ENCODE measurements around the gene PACS2. TPM values are rescaled to one million over a fixed set of nuclear protein-coding genes. Genes with fewer than 3 reads are reported as not detected.

Gene PACS2
- total RNA-seq, 1 experiment from 2014 or later, result 72.5 TPM

DNA sequence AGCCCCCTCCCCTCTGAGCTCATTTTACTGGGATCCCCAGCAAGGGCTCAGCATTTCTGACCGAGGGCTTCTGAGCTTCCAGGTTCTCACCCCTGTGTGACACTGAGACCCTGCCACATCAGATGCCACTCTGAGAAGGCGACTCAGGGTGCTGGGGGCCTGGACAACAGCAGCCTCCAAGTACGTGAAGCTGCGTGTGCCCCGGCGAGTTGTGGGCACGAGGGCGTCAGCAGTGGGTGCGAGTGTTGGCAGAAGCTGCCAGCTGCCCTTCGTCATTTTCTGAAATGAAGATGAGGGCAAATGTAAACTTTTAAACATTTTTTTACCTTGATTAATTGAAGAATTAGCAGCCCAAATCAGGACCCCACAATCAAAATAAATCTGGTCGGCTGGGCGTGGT is 51.1 kb downstream of the PACS2 start:
- H3K9me3 Mint-ChIP-seq, result no peaks in the 10 kb centered on the region
- TF ChIP-seq, protein P1, sequence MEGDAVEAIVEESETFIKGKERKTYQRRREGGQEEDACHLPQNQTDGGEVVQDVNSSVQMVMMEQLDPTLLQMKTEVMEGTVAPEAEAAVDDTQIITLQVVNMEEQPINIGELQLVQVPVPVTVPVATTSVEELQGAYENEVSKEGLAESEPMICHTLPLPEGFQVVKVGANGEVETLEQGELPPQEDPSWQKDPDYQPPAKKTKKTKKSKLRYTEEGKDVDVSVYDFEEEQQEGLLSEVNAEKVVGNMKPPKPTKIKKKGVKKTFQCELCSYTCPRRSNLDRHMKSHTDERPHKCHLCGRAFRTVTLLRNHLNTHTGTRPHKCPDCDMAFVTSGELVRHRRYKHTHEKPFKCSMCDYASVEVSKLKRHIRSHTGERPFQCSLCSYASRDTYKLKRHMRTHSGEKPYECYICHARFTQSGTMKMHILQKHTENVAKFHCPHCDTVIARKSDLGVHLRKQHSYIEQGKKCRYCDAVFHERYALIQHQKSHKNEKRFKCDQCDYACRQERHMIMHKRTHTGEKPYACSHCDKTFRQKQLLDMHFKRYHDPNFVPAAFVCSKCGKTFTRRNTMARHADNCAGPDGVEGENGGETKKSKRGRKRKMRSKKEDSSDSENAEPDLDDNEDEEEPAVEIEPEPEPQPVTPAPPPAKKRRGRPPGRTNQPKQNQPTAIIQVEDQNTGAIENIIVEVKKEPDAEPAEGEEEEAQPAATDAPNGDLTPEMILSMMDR (conservative IDR thresholded peaks at IDR 0.05), result no peak
- Histone ChIP-seq H4K5ac (ENCODE audit: insufficient read length, low read depth, low read length) (no peak overlapping the region), H3K23ac (ENCODE audit: insufficient read length, low read depth, low read length) (no peak overlapping the region), H3K4ac (ENCODE audit: low read depth, low read length) (no peak overlapping the region), H3T11ph (ENCODE audit: low read length) (no peak overlapping the region), H4K20me1 (ENCODE audit: control insufficient read depth, insufficient read depth, insufficient read length) (no peaks in the 10 kb centered on the region), H3K27ac (ENCODE audit: insufficient read length, low read depth, low read length) (no peak overlapping the region), H2BK20ac (ENCODE audit: low read depth, low read length, poor library complexity, severe bottlenecking) (no peak overlapping the region), H3K14ac (ENCODE audit: insufficient read depth, low read length) (no peak overlapping the region), H2AFZ (ENCODE audit: low read length) (no peak overlapping the region), H2BK5ac (ENCODE audit: insufficient read length, low read length) (no peak overlapping the region), H2BK15ac (ENCODE audit: low read depth, low read length) (no peak overlapping the region), H3K4me1 (ENCODE audit: insufficient read depth, low read length) (no peaks in the 10 kb centered on the region), H3K9ac (ENCODE audit: extremely low read depth, insufficient read length, low read length) (no peak overlapping the region), H4K8ac (replicated peaks; ENCODE audit: insufficient read length, low read depth, low read length) (no peak overlapping the region), H3K79me1 (ENCODE audit: insufficient read depth, low read depth, low read length, poor library complexity, severe bottlenecking) (no peaks in the 10 kb centered on the region), H4K91ac (ENCODE audit: insufficient read length, low read depth, low read length) (no peak overlapping the region), H3K18ac (ENCODE audit: insufficient read length, low read depth, low read length) (no peak overlapping the region), H3K9me3 (ENCODE audit: control insufficient read depth, low read depth, low read length) (no peaks in the 10 kb centered on the region), H2BK120ac (ENCODE audit: low read depth, low read length, poor library complexity, severe bottlenecking) (no peak overlapping the region), H3K23me2 (ENCODE audit: insufficient read length, low read depth, low read length, poor library complexity, severe bottlenecking) (no peaks in the 10 kb centered on the region), H3K4me2 (ENCODE audit: insufficient read depth, insufficient read length, low read length) (no peak overlapping the region), H2AK5ac (ENCODE audit: insufficient read length, low read length) (no peak overlapping the region), H3K27me3 (ENCODE audit: insufficient read depth, low read length) (no peaks in the 10 kb centered on the region), H3K56ac (ENCODE audit: insufficient read length, low read depth, low read length) (no peak overlapping the region), H3K79me2 (ENCODE audit: insufficient read depth, low read length) (no peaks in the 10 kb centered on the region), H2BK12ac (ENCODE audit: insufficient read length, low read depth, low read length) (no peak overlapping the region)
- no peak for DNase-seq
- no peak overlapping the region for H3K27ac Mint-ChIP-seq
- peaks cover 0 to 4% of the 10 kb centered on the region in 2 experiments; a peak in 2 of 4 replicates for H3K4me1 Mint-ChIP-seq
- no CpG with 5 or more reads among the region's 12 CpGs for WGBS (ENCODE audit: extremely low coverage, insufficient read length, low lambda C conversion rate)
- H3K27me3 Mint-ChIP-seq (ENCODE audit: low read depth), result peaks cover 11% of the 10 kb centered on the region
- no peak overlapping the region for H3K4me3 Mint-ChIP-seq
- peaks cover 5 to 16% (median 15%) of the 10 kb centered on the region in 3 experiments; a peak in 6 of 7 replicates for H3K36me3 Mint-ChIP-seq (ENCODE audit: insufficient read depth in 1 of 3, low read depth in 3 of 3)
